Keratinocyte (primary cell): ENCODE results near the gene KLHL36. TPM values are rescaled to one million over a fixed set of nuclear protein-coding genes. Genes with fewer than 3 reads are reported as not detected.
"Not testable (repeated sequence)": the region's sequence is repeated elsewhere in the genome, so short reads cannot be mapped to it uniquely, and the experiment has no call there.

Source experiments
- DNase-seq: peaks from one replicate; pipeline ENCODE4 v3.0.0-alpha.2; 2011; ENCODE audit warnings: low read depth, missing footprints, low spot score
- FAIRE-seq: peaks from 2 replicates; lab custom pipeline; 2011; peaks lifted over from hg19 to GRCh38; lab: Jason Lieb, UNC
- H2AFZ ChIP-seq: 2 replicates; pipeline ENCODE4 v1.6.0; 2012; ENCODE audit warnings: low read length, control low read depth, inconsistent platforms; ENCODE audit not compliant: control insufficient read depth
- H3K27ac ChIP-seq: 2 replicates; pipeline ENCODE4 v1.5.1; 2011; ENCODE audit warnings: low read length; ENCODE audit not compliant: control insufficient read depth, insufficient read depth
- H3K27me3 ChIP-seq: 3 replicates; pipeline ENCODE4 v1.6.0; 2011; ENCODE audit warnings: low read length; ENCODE audit not compliant: control insufficient read depth, insufficient read depth; ENCODE audit errors: extremely low read depth
- H3K36me3 ChIP-seq, 2 experiments: 2 replicates in 1 of 2; 3 replicates in 1 of 2; pipeline ENCODE4 v1.5.1; 2011; ENCODE audit warnings: low read length in 2 of 2, mild to moderate bottlenecking in 1 of 2; ENCODE audit not compliant: control insufficient read depth in 2 of 2, insufficient read depth in 2 of 2; ENCODE audit errors: extremely low read depth in 1 of 2
- H3K4me1 ChIP-seq: 3 replicates; pipeline ENCODE4 v1.5.1; 2011; ENCODE audit warnings: low read length; ENCODE audit not compliant: control insufficient read depth, insufficient read depth; ENCODE audit errors: extremely low read depth
- H3K4me2 ChIP-seq: 3 replicates; pipeline ENCODE4 v1.6.0; 2011; ENCODE audit warnings: low read depth, low read length; ENCODE audit not compliant: control insufficient read depth, insufficient read depth; ENCODE audit errors: extremely low read depth
- H3K4me3 ChIP-seq, 3 experiments: fragments of 200-600 bp in 1 of 3; sonication (generic) in 1 of 3; 2 replicates in 2 of 3; 3 replicates in 1 of 3; pipeline ENCODE4 v1.5.1; 2011 to 2016; ENCODE audit warnings: low read length in 3 of 3, mild to moderate bottlenecking in 3 of 3, control low read depth in 2 of 3, inconsistent platforms in 1 of 3, low read depth in 1 of 3, mixed read lengths in 1 of 3, mixed run types in 1 of 3, moderate library complexity in 1 of 3; ENCODE audit not compliant: control insufficient read depth in 2 of 3, insufficient read depth in 2 of 3; ENCODE audit errors: extremely low read depth in 1 of 3
- H3K79me2 ChIP-seq: 2 replicates; pipeline ENCODE4 v1.6.0; 2012; ENCODE audit warnings: low read length; ENCODE audit not compliant: control insufficient read depth, insufficient read depth
- H3K9ac ChIP-seq: 3 replicates; pipeline ENCODE4 v1.6.0; 2011; ENCODE audit warnings: low read length; ENCODE audit not compliant: control insufficient read depth, insufficient read depth; ENCODE audit errors: extremely low read depth
- H3K9me1 ChIP-seq: 3 replicates; pipeline ENCODE4 v1.6.0; 2011; ENCODE audit warnings: low read length; ENCODE audit not compliant: control insufficient read depth, insufficient read depth; ENCODE audit errors: extremely low read depth
- H3K9me3 ChIP-seq: 2 replicates; pipeline ENCODE4 v1.5.1; 2012; ENCODE audit warnings: low read depth, low read length; ENCODE audit not compliant: control insufficient read depth
- H4K20me1 ChIP-seq: 3 replicates; pipeline ENCODE4 v1.6.0; 2011; ENCODE audit warnings: low read length; ENCODE audit not compliant: control insufficient read depth, insufficient read depth; ENCODE audit errors: extremely low read depth
- EZH2 ChIP-seq: IDR thresholded peaks from one replicate; pipeline ENCODE4 v1.6.1; 2012; ENCODE audit warnings: inconsistent platforms, mild to moderate bottlenecking, low read length, moderate library complexity
- dilution Hi-C: fragments of 300-500 bp; cut with MboI; formaldehyde crosslinking; loops from one replicate; pipeline ENCODE4 v1.7.0; 2020; ENCODE audit warnings: low sequenced_read_pairs; ENCODE audit not compliant: extremely low pct_ligation_motif_present
- polyA plus RNA-seq, 5 experiments: library from polyadenylated mRNA; depleted of rRNA in 3 of 5; stranded (reverse) in 3 of 5; stranded (forward) in 1 of 5; unstranded in 1 of 5; fragments of >200 nt; gene quantifications; 1 replicate in 1 of 5; 2 replicates in 3 of 5; 3 replicates in 1 of 5; pipeline versions ENCODE4 v1.2.1 to v1.2.3, GENCODE V29; 2011 to 2012; ENCODE audit warnings: missing spikeins in 2 of 5, low read depth in 1 of 5, low replicate concordance in 1 of 5
- TF ChIP-seq, protein P1 (sequence below), 3 experiments: IDR thresholded peaks in 1 of 3; conservative IDR thresholded peaks in 1 of 3; optimal IDR thresholded peaks in 1 of 3; 2 replicates in 2 of 3; 3 replicates in 1 of 3; pipeline versions ENCODE3 to v1.5.1; 2011; ENCODE audit warnings: low read length in 3 of 3, mild to moderate bottlenecking in 3 of 3, moderate library complexity in 2 of 3, control low read depth in 1 of 3, inconsistent platforms in 1 of 3; ENCODE audit not compliant: insufficient read depth in 2 of 3; ENCODE audit errors: extremely low read depth in 1 of 3

Gene KLHL36
- polyA plus RNA-seq, 1 donor (not counting 4 experiments of a cell fraction or from before 2014, with no cell fraction given) = 27.5 TPM

DNA sequence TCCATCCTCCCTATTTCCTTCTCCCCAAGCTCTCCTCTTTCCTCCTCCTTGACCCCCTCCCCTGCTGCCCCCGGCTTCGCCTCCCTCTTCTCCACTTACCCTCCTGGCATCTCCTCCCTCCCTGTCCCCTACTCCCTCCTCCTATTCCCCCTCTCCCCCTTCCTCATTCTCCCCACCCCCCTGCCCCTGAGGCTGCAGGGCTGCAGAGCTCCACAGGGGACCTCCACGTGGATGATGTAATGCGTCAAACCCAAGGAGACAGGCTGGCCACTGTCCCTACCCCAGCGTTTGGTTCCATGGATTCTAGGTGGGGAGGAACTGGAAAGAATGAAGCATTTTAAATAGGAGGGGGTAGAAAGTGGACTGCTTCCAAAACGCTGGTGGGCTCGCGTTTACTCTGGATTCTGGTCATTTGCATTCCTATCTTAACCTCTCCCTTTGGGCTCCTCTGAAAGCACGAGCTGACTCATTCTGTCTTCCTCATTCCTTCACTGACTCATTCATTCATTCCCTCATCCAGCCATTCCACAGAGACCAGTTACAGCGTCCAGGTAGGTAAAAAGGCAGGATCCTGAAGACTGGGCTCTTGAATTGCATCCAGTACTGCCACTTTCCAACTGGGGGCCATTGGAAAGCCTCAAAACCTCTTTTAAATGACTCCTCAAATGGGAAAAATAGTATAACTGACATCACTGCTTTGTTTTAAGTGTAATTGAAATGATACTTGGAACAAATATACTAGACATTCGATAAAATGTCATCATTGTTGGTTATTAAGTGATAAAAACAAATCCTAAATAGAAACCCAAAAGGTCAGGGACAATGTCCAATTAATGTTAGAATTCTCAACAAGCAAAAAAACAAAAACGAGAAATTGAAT is 29.5 kb upstream of the KLHL36 start:
- dilution Hi-C loops = no loop called here
- Histone ChIP-seq H3K4me2 (peak overlapping the region; percentile 78), H2AFZ (no peak overlapping the region), H4K20me1 (peaks cover 6% of the 10 kb centered on the region), H3K4me1 (peaks cover 24% of the 10 kb centered on the region), H3K9me1 (peaks cover 6% of the 10 kb centered on the region), H3K4me3 (peak overlapping the region in 2 of 3 experiments; percentile 49 to 50), H3K79me2 (peaks cover 40% of the 10 kb centered on the region), H3K27ac (peak overlapping the region; percentile 88), H3K9me3 (no peaks in the 10 kb centered on the region), H3K27me3 (no peaks in the 10 kb centered on the region), H3K9ac (peak overlapping the region; percentile 59), H3K36me3 (peaks cover 6 to 15% of the 10 kb centered on the region in 2 experiments)
- DNase-seq (peak; percentile 93), FAIRE-seq (peak; percentile 94)
- TF ChIP-seq EZH2 = no peak
- TF ChIP-seq, protein P1, sequence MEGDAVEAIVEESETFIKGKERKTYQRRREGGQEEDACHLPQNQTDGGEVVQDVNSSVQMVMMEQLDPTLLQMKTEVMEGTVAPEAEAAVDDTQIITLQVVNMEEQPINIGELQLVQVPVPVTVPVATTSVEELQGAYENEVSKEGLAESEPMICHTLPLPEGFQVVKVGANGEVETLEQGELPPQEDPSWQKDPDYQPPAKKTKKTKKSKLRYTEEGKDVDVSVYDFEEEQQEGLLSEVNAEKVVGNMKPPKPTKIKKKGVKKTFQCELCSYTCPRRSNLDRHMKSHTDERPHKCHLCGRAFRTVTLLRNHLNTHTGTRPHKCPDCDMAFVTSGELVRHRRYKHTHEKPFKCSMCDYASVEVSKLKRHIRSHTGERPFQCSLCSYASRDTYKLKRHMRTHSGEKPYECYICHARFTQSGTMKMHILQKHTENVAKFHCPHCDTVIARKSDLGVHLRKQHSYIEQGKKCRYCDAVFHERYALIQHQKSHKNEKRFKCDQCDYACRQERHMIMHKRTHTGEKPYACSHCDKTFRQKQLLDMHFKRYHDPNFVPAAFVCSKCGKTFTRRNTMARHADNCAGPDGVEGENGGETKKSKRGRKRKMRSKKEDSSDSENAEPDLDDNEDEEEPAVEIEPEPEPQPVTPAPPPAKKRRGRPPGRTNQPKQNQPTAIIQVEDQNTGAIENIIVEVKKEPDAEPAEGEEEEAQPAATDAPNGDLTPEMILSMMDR (optimal IDR thresholded peaks at IDR 0.05 in 1 of 3, IDR thresholded peaks at IDR 0.05 in 1 of 3, conservative IDR thresholded peaks at IDR 0.05 in 1 of 3; ENCODE audit: extremely low read depth in 1 of 3, insufficient read depth in 2 of 3, low read length in 3 of 3) = no peak

DNA sequence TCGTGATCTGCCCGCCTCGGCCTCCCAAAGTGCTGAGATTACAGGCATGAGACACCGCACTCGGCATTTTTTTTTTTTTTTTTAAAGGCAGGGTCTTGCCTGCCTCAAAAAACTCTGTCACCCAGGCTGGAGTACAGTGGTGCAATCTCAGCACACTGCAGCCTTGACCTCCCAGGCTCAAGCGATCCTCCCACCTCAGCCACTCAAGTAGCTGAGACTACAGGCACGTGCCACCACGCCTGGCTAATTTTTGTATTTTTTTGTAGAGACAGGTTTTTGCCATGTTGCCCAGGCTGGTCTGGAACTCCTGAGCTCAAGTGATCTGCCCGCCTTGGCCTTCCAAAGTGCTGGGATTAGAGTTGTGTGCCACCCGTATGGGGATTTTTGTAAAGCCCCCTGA is 27.4 kb upstream of the KLHL36 start:
- dilution Hi-C loops = not testable (repeated sequence)

More for the DNA sequence above, 27.4 kb upstream of the KLHL36 start:
- H3K9ac ChIP-seq, H3K4me3 ChIP-seq, DNase-seq, H3K9me1 ChIP-seq, H3K27ac ChIP-seq, H3K4me2 ChIP-seq, H2AFZ ChIP-seq, H3K9me3 ChIP-seq, H4K20me1 ChIP-seq, H3K27me3 ChIP-seq, FAIRE-seq, H3K36me3 ChIP-seq: not testable (repeated sequence)
- Histone ChIP-seq H3K4me1 (peaks cover 19% of the 10 kb centered on the region), H3K79me2 (peaks cover 19% of the 10 kb centered on the region)
